HepG2 (cell line): ENCODE measurements around the gene TSPAN31. TPM values are rescaled to one million over a fixed set of nuclear protein-coding genes. Genes with fewer than 3 reads are reported as not detected.

Source experiments
- E2F5 ChIP-seq: sonication (generic); formaldehyde crosslinking; conservative IDR thresholded peaks from 2 replicates; pipeline ENCODE4 v1.4.0; 2020; ENCODE audit warnings: missing genetic modification reagents
- ELK4 ChIP-seq: sonication (generic); formaldehyde crosslinking; IDR thresholded peaks from 2 replicates; pipeline ENCODE4 v1.9.0; 2021; ENCODE audit warnings: missing genetic modification reagents, borderline replicate concordance
- HINFP ChIP-seq: sonication (generic); formaldehyde crosslinking; IDR thresholded peaks from 2 replicates; pipeline ENCODE4 v1.4.0; 2020; ENCODE audit warnings: low read depth, mild to moderate bottlenecking, missing genetic modification reagents
- KDM2A ChIP-seq: sonication (generic); formaldehyde crosslinking; IDR thresholded peaks from 2 replicates; pipeline ENCODE4 v1.4.0; 2020; ENCODE audit warnings: low read depth, missing genetic modification reagents, borderline replicate concordance
- POLR2A ChIP-seq, 2 experiments: IDR thresholded peaks; 2 replicates each; pipeline ENCODE4 v1.6.1; 2011; ENCODE audit warnings: low read depth in 2 of 2, low read length in 2 of 2, mild to moderate bottlenecking in 1 of 2, moderate library complexity in 1 of 2; ENCODE audit not compliant: insufficient read depth in 1 of 2
- RBAK ChIP-seq: sonication (generic); formaldehyde crosslinking; IDR thresholded peaks from 2 replicates; pipeline ENCODE4 v1.5.1; 2020; ENCODE audit warnings: mild to moderate bottlenecking, missing genetic modification reagents
- RORA ChIP-seq: sonication (generic); formaldehyde crosslinking; IDR thresholded peaks from 2 replicates; pipeline ENCODE4 v1.5.0; 2020; ENCODE audit warnings: mild to moderate bottlenecking, missing genetic modification reagents, moderate library complexity
- SP140L ChIP-seq: sonication (generic); formaldehyde crosslinking; IDR thresholded peaks from 2 replicates; pipeline ENCODE4 v1.4.0; 2020; ENCODE audit warnings: missing genetic modification reagents, borderline replicate concordance
- TFDP2 ChIP-seq: sonication (generic); formaldehyde crosslinking; IDR thresholded peaks from 2 replicates; pipeline ENCODE4 v1.4.0; 2020; ENCODE audit warnings: missing genetic modification reagents
- TGIF2 ChIP-seq: IDR thresholded peaks from 2 replicates; pipeline ENCODE4 v1.6.1; 2016; ENCODE audit warnings: control low read depth, missing compliant biosample characterization
- YY1 ChIP-seq: IDR thresholded peaks from 2 replicates; pipeline ENCODE4 v1.6.1; 2011; ENCODE audit warnings: low read length, low read depth, moderate library complexity, mild to moderate bottlenecking; ENCODE audit not compliant: insufficient read depth, insufficient replicate concordance
- ZBTB42 ChIP-seq: sonication (generic); formaldehyde crosslinking; IDR thresholded peaks from 2 replicates; pipeline ENCODE4 v1.5.0; 2020; ENCODE audit warnings: mild to moderate bottlenecking, missing genetic modification reagents
- ZBTB7B ChIP-seq: sonication (generic); formaldehyde crosslinking; IDR thresholded peaks from 2 replicates; pipeline ENCODE4 v1.4.0; 2020; ENCODE audit warnings: missing genetic modification reagents
- ZNF136 ChIP-seq: sonication (generic); formaldehyde crosslinking; IDR thresholded peaks from 2 replicates; pipeline ENCODE4 v1.8.1; 2022; ENCODE audit warnings: low read depth, mild to moderate bottlenecking, moderate library complexity, missing genetic modification reagents
- ZNF724P ChIP-seq: sonication (generic); formaldehyde crosslinking; IDR thresholded peaks from 2 replicates; pipeline ENCODE4 v1.8.0; 2022; ENCODE audit warnings: missing genetic modification reagents, borderline replicate concordance
- ZNF766 ChIP-seq: sonication (generic); formaldehyde crosslinking; IDR thresholded peaks from 2 replicates; pipeline ENCODE4 v1.5.0; 2020; ENCODE audit warnings: missing genetic modification reagents, borderline replicate concordance
- ZNF776 ChIP-seq: sonication (generic); formaldehyde crosslinking; IDR thresholded peaks from 2 replicates; pipeline ENCODE4 v1.4.0; 2020; ENCODE audit warnings: mild to moderate bottlenecking, missing genetic modification reagents
- ZNF800 ChIP-seq: sonication (generic); formaldehyde crosslinking; IDR thresholded peaks from 2 replicates; pipeline ENCODE4 v1.4.0; 2020; ENCODE audit warnings: missing genetic modification reagents
- ZNF883 ChIP-seq: sonication (generic); formaldehyde crosslinking; IDR thresholded peaks from 2 replicates; pipeline ENCODE4 v1.5.1; 2020; ENCODE audit warnings: mild to moderate bottlenecking, missing genetic modification reagents; ENCODE audit errors: not compliant biosample characterization
- polyA plus RNA-seq, 8 experiments: library from polyadenylated mRNA; depleted of rRNA in 3 of 8; stranded (reverse) in 7 of 8; unstranded in 1 of 8; fragments of >200 nt; fragmentation: Illumina TruSeq in 4 of 8; extraction: Trizol in 4 of 8; gene quantifications; 2 replicates each; pipeline versions ENCODE4 v1.2.1 to v1.2.3, GENCODE V29; 2011 to 2016; ENCODE audit warnings: low read depth in 4 of 8, missing spikeins in 1 of 8, mixed read lengths in 1 of 8; ENCODE audit not compliant: insufficient read depth in 1 of 8
- total RNA-seq, 5 experiments: library from RNA; depleted of rRNA; stranded (reverse); fragments of >200 nt; fragmentation: Illumina TruSeq; extraction: Trizol; gene quantifications; 2 replicates each; pipeline ENCODE4 v1.2.3, GENCODE V29; 2016; ENCODE audit warnings: low read depth in 1 of 5

The TSPAN31 gene
- total and polyA plus RNA-seq, 2 of the 13 experiments (the other 11 are each of a cell fraction or from before 2014, with no cell fraction given) = 10.4 to 24.6 TPM

GRCh38 chr12:57772429-57773322 lies 27.8 kb downstream of the TSPAN31 start, which contains the start of gene EEF1AKMT3 (continued):
- TF ChIP-seq ZNF800 = peak; percentile 25; the same call in 1 of the 2 replicates
- TF ChIP-seq TGIF2 (CRISPR knock-in tag) = 0 out of 2 replicates have a peak, but pooled peaks have one; percentile 45
- 0 out of 2 replicates have a peak, but pooled peaks have one; percentile 5 for TF ChIP-seq E2F5 (CRISPR knock-in tag)
- TF ChIP-seq ZNF883 (CRISPR knock-in tag) = peak; percentile 63
- TF ChIP-seq RBAK (CRISPR knock-in tag) = 0 out of 2 replicates have a peak, but pooled peaks have one; percentile 37
- 0 out of 2 replicates have a peak, but pooled peaks have one; percentile 20 for TF ChIP-seq KDM2A
- 0 out of 2 replicates have a peak, but pooled peaks have one; percentile 13 for TF ChIP-seq RORA (CRISPR knock-in tag)
- TF ChIP-seq ZBTB42 (CRISPR knock-in tag) = 0 out of 2 replicates have a peak, but pooled peaks have one; percentile 15
- peak; percentile 25 for TF ChIP-seq YY1
- 0 out of 2 replicates have a peak, but pooled peaks have one; percentile 10 for TF ChIP-seq ZBTB7B (CRISPR knock-in tag)
- 0 out of 2 replicates have a peak, but pooled peaks have one; percentile 45 for TF ChIP-seq ZNF776 (CRISPR knock-in tag)
- TF ChIP-seq ZNF724P = no peak
- peak; percentile 32; the same call in 1 of the 2 replicates for TF ChIP-seq TFDP2 (CRISPR knock-in tag)
- no peak for TF ChIP-seq HINFP (CRISPR knock-in tag)
- TF ChIP-seq ZNF766 (CRISPR knock-in tag) = peak; percentile 46; the same call in 1 of the 2 replicates
- TF ChIP-seq ZNF136 (CRISPR knock-in tag) = no peak
- peak; percentile 25; the same call in 1 of the 2 replicates for TF ChIP-seq ELK4 (CRISPR knock-in tag)
- TF ChIP-seq POLR2A (IDR thresholded peaks at IDR 0.05; ENCODE audit: insufficient read depth in 1 of 2, low read depth in 2 of 2, low read length in 2 of 2) = 0 out of 4 replicates have a peak, but pooled peaks of 1 of the 2 experiments have one; percentile 6
- TF ChIP-seq SP140L (CRISPR knock-in tag) = no peak
